Keratinocyte (primary cell): Measurements from ENCODE around the gene TEX13D.

Experiments
- CTCF ChIP-seq, 3 experiments: IDR thresholded peaks in 1 of 3; conservative IDR thresholded peaks in 1 of 3; optimal IDR thresholded peaks in 1 of 3; 2 replicates in 2 of 3; 3 replicates in 1 of 3; pipeline versions ENCODE3 to v1.5.1; 2011; ENCODE audit warnings: low read length in 3 of 3, mild to moderate bottlenecking in 3 of 3, moderate library complexity in 2 of 3, control low read depth in 1 of 3, inconsistent platforms in 1 of 3; ENCODE audit not compliant: insufficient read depth in 2 of 3; ENCODE audit errors: extremely low read depth in 1 of 3
- EZH2 ChIP-seq: IDR thresholded peaks from one replicate; pipeline ENCODE4 v1.6.1; 2012; ENCODE audit warnings: inconsistent platforms, mild to moderate bottlenecking, low read length, moderate library complexity

GRCh38 chrX:124354648-124355047 is 22.2 kb downstream of the TEX13D start:
- no peak for TF ChIP-seq CTCF (optimal IDR thresholded peaks at IDR 0.05 in 1 of 3, IDR thresholded peaks at IDR 0.05 in 1 of 3, conservative IDR thresholded peaks at IDR 0.05 in 1 of 3; ENCODE audit: extremely low read depth in 1 of 3, insufficient read depth in 2 of 3, low read length in 3 of 3)
- no peak for TF ChIP-seq EZH2
